ENCODE results near the gene TFPT.

- TF ChIP-seq, protein P1, sequence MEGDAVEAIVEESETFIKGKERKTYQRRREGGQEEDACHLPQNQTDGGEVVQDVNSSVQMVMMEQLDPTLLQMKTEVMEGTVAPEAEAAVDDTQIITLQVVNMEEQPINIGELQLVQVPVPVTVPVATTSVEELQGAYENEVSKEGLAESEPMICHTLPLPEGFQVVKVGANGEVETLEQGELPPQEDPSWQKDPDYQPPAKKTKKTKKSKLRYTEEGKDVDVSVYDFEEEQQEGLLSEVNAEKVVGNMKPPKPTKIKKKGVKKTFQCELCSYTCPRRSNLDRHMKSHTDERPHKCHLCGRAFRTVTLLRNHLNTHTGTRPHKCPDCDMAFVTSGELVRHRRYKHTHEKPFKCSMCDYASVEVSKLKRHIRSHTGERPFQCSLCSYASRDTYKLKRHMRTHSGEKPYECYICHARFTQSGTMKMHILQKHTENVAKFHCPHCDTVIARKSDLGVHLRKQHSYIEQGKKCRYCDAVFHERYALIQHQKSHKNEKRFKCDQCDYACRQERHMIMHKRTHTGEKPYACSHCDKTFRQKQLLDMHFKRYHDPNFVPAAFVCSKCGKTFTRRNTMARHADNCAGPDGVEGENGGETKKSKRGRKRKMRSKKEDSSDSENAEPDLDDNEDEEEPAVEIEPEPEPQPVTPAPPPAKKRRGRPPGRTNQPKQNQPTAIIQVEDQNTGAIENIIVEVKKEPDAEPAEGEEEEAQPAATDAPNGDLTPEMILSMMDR (IDR thresholded peaks at IDR 0.05): no peak
- TF ChIP-seq POLR2AphosphoS5 (IDR thresholded peaks at IDR 0.05) (no peak), POLR2A (IDR thresholded peaks at IDR 0.05) (no peak)
These were observed 26.8 kb upstream of the TFPT start for GRCh38 chr19:54142166-54142780.

All from transverse colon (tissue), 4 donors.